ENCODE measurements around the gene CCDC116.

CCDC116 gene

DNA sequence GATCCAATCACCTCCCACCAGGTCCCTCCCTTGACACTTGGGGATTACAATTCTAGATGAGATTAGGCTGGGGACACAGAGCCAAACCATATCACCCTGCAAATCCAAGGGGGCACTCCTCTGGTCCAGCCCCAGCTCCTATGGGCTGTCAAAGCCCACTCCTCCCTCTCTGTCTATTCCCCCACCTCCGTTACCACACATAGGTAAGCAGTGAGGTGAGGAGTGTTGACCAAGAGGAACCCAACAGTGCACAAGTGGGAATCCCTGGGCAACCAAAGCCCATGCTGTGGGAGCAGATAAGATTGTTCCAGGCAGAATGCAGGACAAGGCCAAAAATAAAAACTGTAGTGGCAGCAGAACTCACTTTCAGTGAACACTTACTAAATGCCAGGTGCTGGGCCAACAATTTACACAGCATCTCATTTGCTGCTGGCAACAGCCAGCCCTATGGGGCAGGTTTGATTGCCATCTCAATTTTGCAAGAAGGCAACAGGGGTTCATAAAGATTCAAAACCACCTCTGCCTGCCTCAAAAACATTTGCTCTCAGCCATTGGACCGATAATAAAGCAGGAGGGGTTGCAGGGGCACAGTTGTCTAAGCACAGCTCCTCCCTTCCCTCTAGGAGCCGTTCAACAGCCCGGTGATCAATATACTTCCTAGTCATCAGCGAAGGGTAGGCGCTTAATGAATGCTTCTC lies 18.4 kb downstream of the CCDC116 start:
- no peak for DNase-seq (ENCODE audit: extremely low read depth in 1 of 2, low read depth in 1 of 2)

DNA sequence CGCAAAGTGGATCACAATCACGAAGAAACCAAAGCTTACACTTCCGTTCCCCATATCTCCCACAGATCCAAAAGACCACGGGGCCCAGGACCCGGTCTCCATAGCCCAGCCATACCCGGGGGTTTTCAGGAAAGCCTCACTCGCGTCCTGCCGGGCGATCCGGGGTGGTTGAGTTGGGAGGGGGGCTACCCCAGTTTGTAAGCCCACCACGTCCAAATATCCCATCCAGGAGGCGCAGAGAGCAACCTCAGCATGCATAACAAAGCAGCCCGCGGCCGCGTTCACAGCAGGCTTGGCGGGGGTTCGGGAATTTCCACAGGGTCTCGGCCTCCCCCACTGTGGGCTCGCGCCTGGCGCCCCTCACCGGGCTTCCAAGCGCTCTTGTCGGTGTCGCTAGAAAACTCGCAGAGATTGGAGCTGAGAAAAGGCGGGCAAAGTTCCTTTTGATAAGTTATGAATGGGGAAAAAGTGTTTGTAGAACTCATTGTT lies 19.0 kb downstream of the CCDC116 start:
- no peak for DNase-seq (ENCODE audit: extremely low read depth in 1 of 2, low read depth in 1 of 2)

DNA sequence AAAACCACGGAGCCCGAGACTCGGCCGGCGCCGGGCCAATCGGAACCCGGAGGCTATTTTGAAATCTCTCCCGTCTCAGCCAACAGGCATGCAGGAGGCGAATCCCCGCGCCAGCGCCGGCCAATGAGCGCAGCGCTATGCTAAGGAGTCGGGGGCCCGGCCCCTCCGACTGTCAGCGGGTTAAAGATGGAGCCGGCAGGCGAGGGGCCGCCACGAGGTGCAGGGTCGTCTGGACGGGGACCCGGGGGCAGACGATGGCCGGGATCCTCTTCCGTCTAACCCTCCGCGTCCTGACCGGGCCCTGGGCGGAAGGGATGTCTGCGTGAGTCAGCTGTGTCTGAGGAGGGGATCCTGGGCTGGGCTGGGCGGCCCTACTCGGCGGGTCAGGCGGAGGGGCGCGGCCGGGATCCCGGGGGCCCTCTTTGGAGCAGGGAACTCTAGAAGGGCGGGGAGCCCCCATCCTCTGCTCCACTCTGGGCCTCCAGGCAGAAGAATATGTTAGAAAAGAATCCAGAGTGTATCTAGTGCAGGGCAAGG lies 19.5 kb downstream of the CCDC116 start:
- peak; percentile 82 to 85 for DNase-seq (ENCODE audit: extremely low read depth in 1 of 2, low read depth in 1 of 2)

- DNase-seq (ENCODE audit: extremely low read depth in 1 of 2, low read depth in 1 of 2) = no peak
Observed at GRCh38 chr22:21652547-21653545, 20.3 kb downstream of the CCDC116 start.

- no peak for DNase-seq (ENCODE audit: extremely low read depth in 1 of 2, low read depth in 1 of 2)
Observed at GRCh38 chr22:21657020-21657359, 24.4 kb downstream of the CCDC116 start.

DNA sequence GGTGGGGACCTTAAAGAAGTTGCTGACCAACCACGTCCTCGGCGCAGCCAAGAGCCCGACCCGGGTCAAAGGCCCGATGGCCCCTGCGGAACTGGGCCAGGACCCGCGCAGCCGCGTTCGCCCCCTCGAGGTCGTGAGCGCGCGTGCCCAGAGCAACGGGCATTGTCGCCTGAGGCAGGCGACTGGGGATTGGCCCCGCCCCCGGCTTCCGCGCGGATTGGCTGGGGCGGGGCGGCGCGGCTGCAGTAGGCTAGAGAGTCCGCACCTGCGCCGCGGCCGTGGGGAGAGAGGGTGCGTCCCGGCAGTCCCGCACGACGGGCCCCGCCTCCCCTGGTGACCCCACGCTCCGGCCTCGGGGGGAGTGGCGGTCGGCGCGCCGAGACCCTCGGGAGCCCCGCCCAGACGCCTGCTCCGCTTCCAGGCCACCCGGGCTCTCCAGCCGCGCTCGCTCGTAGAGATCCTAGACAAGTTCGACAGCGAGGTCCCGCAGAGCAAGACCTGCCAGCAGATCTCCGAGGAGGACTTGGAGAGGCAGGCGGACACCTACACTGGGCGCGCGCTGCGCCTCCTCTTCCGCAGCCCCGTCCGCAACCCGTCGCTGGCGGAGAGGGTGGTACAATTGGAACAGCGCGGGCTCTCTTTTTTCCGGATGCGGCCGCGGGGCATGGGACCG lies 24.9 kb downstream of the CCDC116 start:
- peak; percentile 51 to 65 for DNase-seq (ENCODE audit: extremely low read depth in 1 of 2, low read depth in 1 of 2)

DNA sequence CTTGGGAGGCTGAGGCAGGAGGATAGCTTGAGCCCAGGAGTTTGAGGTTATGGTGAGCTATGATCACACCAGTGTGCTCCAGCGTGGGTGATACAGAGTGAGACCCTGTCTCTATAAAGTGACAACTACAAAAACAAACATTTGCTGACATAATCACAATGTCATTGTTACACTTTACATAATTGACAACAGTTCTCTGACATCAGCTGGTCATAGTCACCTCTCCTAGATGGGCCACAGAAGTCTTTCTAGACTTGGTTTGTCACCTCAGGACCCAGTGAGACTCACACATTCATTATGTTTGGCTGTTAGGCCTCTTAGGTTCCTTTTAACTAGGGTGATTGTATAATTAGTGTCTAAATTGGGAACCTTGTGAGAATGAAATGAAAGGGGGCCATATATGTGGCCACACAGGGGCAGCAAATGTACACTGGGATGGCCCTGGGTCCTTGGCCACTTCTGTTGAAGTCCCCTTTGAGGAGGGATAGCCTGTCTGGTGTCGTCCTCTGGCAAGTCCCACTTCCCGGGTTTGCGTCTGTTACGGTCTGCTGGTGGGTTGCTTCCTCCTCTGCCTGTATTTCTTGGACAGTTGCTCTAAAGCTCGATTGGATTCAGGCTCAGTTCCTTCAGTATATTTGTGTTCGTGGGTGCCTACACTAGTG lies 27.4 kb downstream of the CCDC116 start:
- no peak for DNase-seq (ENCODE audit: extremely low read depth in 1 of 2, low read depth in 1 of 2)

- DNase-seq (ENCODE audit: extremely low read depth in 1 of 2, low read depth in 1 of 2) = no peak
Observed at GRCh38 chr22:21660904-21661303, 28.3 kb downstream of the CCDC116 start.

DNA sequence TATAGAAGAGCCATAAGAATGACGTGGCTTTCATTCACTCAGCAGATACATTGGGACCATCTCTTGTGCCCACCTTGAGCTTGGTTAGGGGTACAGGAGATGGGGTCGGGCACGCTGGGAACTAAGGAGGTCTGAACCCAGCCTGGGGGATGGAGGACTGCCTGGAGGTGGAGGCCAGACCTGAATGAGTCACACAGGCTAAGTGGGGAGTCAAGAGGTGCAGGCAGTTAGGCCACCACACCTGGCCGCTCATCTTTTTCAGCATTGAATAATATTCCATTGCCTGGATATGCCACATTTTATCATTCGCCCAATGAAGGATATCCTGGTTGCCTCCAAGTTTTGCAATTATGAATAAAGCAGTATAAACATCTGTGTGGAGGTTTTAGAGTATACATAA lies 29.4 kb downstream of the CCDC116 start:
- no peak for DNase-seq (ENCODE audit: extremely low read depth in 1 of 2, low read depth in 1 of 2)

DNA sequence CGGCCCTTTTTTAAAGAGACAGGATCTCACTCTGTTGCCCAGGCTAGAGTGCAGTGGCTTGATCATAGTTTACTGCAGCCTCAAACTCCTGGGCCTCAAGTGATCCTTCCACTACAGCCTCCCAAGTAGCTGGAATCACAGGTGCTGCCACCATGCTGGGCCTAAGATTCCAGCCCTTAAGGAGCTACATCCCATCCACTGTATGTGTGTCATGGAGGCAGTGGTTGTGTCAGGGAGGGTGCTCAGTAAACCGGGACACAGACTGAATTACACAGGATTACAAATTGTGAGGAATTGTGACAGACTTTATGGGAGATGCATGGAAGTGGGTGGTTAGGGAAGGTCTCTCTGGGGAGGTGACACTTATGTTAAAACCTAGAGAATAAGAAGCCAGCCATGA lies 31.2 kb downstream of the CCDC116 start:
- DNase-seq (ENCODE audit: extremely low read depth in 1 of 2, low read depth in 1 of 2) = no peak

GRCh38 chr22:21665047-21665851 lies 32.7 kb downstream of the CCDC116 start:
- DNase-seq (ENCODE audit: extremely low read depth in 1 of 2, low read depth in 1 of 2) = no peak

- DNase-seq (ENCODE audit: extremely low read depth in 1 of 2, low read depth in 1 of 2) = no peak
Observed at GRCh38 chr22:21666786-21667185, 34.2 kb downstream of the CCDC116 start.

- DNase-seq (ENCODE audit: extremely low read depth in 1 of 2, low read depth in 1 of 2) = no peak
Observed at GRCh38 chr22:21669026-21669425, 36.5 kb downstream of the CCDC116 start.

GRCh38 chr22:21672107-21672629 lies 39.6 kb downstream of the CCDC116 start:
- no peak for DNase-seq (ENCODE audit: extremely low read depth in 1 of 2, low read depth in 1 of 2)

GRCh38 chr22:21673534-21674321 lies 41.2 kb downstream of the CCDC116 start:
- no peak for DNase-seq (ENCODE audit: extremely low read depth in 1 of 2, low read depth in 1 of 2)

DNA sequence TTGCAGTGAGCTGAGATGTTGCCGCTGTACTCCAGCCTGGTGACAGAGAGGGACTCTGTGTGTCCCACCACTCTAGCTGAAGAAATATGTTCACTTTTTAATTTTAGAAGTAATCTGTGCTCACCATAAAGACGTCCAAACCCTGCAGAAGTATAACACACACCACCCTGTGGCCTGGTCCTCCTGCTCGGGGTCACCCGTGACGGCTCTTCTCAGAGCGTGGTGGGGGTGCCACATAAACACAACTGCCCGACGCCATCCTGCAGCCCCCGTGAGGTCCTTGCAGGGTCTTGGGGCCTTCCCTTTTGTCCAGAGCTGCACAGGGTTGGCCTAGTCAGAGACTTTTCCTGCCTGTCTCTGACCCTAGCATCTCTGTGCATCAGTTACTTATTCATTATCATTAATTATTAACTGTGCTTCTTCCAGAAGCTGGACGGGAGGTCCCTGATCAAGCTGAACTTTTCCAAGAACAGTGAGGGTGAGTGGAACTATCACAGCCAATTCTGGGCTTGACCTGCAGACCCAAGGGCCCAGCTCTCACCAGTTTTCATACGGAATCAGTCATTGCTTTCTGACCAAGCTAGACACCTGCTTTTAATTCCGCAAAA lies 42.2 kb downstream of the CCDC116 start:
- DNase-seq (ENCODE audit: extremely low read depth in 1 of 2, low read depth in 1 of 2) = no peak

DNA sequence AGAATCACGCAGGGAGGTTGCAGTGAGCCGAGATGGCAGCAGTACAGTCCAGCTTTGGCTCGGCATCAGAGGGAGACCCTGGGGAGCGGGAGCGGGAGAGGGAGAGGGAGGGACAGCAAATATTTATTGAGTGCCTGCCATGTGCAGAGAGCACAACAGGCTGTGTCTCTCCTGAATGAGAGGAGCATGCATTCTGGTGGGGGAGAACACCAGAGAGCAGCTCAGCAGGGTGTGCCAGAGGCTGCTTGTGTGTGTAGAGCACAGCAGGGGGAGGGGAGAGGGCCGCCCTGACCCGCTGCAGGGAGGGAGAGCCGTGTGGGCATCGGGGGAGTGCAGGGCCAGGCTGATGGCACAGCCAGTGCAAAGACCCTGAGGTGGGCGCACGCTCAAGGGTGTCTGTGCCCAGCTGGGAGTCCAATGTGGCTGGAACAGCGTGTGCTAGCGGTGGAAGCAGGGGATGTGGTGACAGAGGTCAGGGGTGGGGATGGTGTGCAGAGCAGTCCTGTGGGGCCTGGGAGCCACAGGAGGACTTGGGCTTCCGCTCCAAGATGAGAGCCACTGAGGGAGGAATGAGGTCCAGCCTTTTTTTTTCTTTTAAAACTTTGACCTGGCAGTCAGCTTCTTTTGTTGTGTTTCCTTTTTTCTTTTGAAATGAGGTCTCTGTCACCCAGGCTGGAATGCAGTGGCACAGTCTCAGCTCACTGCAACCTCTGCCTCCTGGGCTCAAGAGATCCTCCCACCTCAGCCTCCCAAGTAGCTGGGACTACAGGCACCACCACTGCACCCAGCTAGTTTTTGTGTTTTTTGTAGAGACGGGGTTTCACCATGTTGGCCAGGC lies 45.3 kb downstream of the CCDC116 start:
- DNase-seq (ENCODE audit: extremely low read depth in 1 of 2, low read depth in 1 of 2) = no peak

Data from stimulated activated CD8-positive, alpha-beta memory T cell treated with anti-CD3 and anti-CD28 coated beads, Interleukin-7, amount 100 ng/mL, for 48 hours (primary cell).